Breast epithelium (tissue), 4 donors: Measurements from ENCODE around the gene CARD10. TPM values are rescaled to one million over a fixed set of nuclear protein-coding genes. Genes with fewer than 3 reads are reported as not detected.

ENCODE experiments used
- DNase-seq, 2 donors: peaks; one replicate each; pipeline ENCODE4 v3.0.0-alpha.2; 2019; ENCODE audit warnings: low spot score in 2 of 2
- H3K27ac ChIP-seq, 2 donors: fragments of 200-600 bp; sonication (generic) in 1 of 2; one replicate each; pipeline ENCODE4 v1.5.1; 2016 to 2019; ENCODE audit warnings: mild to moderate bottlenecking in 1 of 2
- H3K27me3 ChIP-seq, 2 donors: fragments of 200-600 bp; sonication (generic) in 1 of 2; one replicate each; pipeline versions ENCODE4 v1.5.1 to v1.6.0; 2017 to 2019; ENCODE audit warnings: control low read depth in 1 of 2, mild to moderate bottlenecking in 1 of 2
- H3K36me3 ChIP-seq: fragments of 200-600 bp; one replicate; pipeline ENCODE4 v1.5.1; 2019
- H3K4me1 ChIP-seq, 2 donors: fragments of 200-600 bp; sonication (generic); one replicate each; pipeline ENCODE4 v1.5.1; 2016 to 2019; ENCODE audit warnings: control low read depth in 1 of 2
- H3K4me3 ChIP-seq, 3 donors: fragments of 200-600 bp; sonication (generic); 1 replicate in 2 of 3; 2 replicates in 1 of 3; pipeline ENCODE4 v1.5.1; 2016 to 2019; ENCODE audit warnings: mild to moderate bottlenecking in 3 of 3, moderate library complexity in 2 of 3
- H3K9me3 ChIP-seq, 2 donors: fragments of 200-600 bp; sonication (generic) in 1 of 2; one replicate each; pipeline ENCODE4 v1.5.1; 2016 to 2019; ENCODE audit warnings: control low read depth in 1 of 2
- CTCF ChIP-seq, 3 donors: fragments of 450-650 bp; IDR thresholded peaks; one replicate each; pipeline ENCODE4 v1.5.1; 2016 to 2017; ENCODE audit warnings: antibody characterized with exemption in 3 of 3, mild to moderate bottlenecking in 3 of 3, moderate library complexity in 3 of 3
- POLR2A ChIP-seq: fragments of 450-650 bp; IDR thresholded peaks from one replicate; pipeline ENCODE4 v1.6.1; 2016; ENCODE audit warnings: antibody characterized with exemption, mild to moderate bottlenecking, moderate library complexity
- POLR2AphosphoS5 ChIP-seq, 3 donors: sonication (generic); formaldehyde crosslinking; IDR thresholded peaks; one replicate each; pipeline ENCODE4 v1.6.1; 2017; ENCODE audit warnings: antibody characterized with exemption in 3 of 3
- intact Hi-C: fragments of 100-400 bp; cut with DNase I; formaldehyde crosslinking; loops from one replicate; pipeline ENCODE4 v1.15.1; 2023; ENCODE audit warnings: low total_unique reads
- total RNA-seq, 3 donors: library from RNA; depleted of rRNA; stranded (reverse); fragments of >200 nt; gene quantifications; one replicate each; pipeline ENCODE4 v1.1.0, GENCODE V29; 2016

CARD10 gene
- total RNA-seq, 3 donors from 2014 or later: 2.9 to 12.1 (median 10.2) TPM

GRCh38 chr22:37493979-37494378, 25.2 kb downstream of the CARD10 start:
- intact Hi-C loops: no loop called here
- Histone ChIP-seq H3K36me3 (no peaks in the 10 kb centered on the region), H3K27me3 (no peaks in the 10 kb centered on the region)

GRCh38 chr22:37492428-37493344, 26.5 kb downstream of the CARD10 start:
- Histone ChIP-seq H3K27me3 (no peaks in the 10 kb centered on the region), H3K4me3 (no peak overlapping the region), H3K4me1 (no peaks in the 10 kb centered on the region), H3K36me3 (no peaks in the 10 kb centered on the region), H3K27ac (no peak overlapping the region), H3K9me3 (no peaks in the 10 kb centered on the region)
- intact Hi-C loops: no loop called here
- DNase-seq: no peak
- TF ChIP-seq CTCF (IDR thresholded peaks at IDR 0.05): no peak
- TF ChIP-seq POLR2A: no peak
- no peak for TF ChIP-seq POLR2AphosphoS5 (IDR thresholded peaks at IDR 0.05)

More at GRCh38 chr22:37493979-37494378, 25.2 kb downstream of the CARD10 start:
- TF ChIP-seq POLR2A (no peak), CTCF (IDR thresholded peaks at IDR 0.05) (no peak), POLR2AphosphoS5 (IDR thresholded peaks at IDR 0.05) (no peak)
- DNase-seq: no peak
- Histone ChIP-seq H3K4me3 (no peak overlapping the region), H3K27ac (no peak overlapping the region), H3K4me1 (no peaks in the 10 kb centered on the region), H3K9me3 (no peaks in the 10 kb centered on the region)

GRCh38 chr22:37491559-37492427, 27.4 kb downstream of the CARD10 start:
- Histone ChIP-seq H3K4me3 (no peak overlapping the region), H3K27me3 (no peaks in the 10 kb centered on the region), H3K36me3 (no peaks in the 10 kb centered on the region), H3K27ac (no peak overlapping the region), H3K4me1 (no peaks in the 10 kb centered on the region), H3K9me3 (no peaks in the 10 kb centered on the region)
- DNase-seq: no peak
- TF ChIP-seq CTCF (IDR thresholded peaks at IDR 0.05) (no peak), POLR2AphosphoS5 (IDR thresholded peaks at IDR 0.05) (no peak), POLR2A (no peak)
- intact Hi-C loops: no loop called here

GRCh38 chr22:37491106-37491505, 28.1 kb downstream of the CARD10 start:
- intact Hi-C loops: no loop called here
- Histone ChIP-seq H3K27ac (no peak overlapping the region), H3K36me3 (no peaks in the 10 kb centered on the region), H3K4me3 (no peak overlapping the region), H3K27me3 (no peaks in the 10 kb centered on the region), H3K9me3 (no peaks in the 10 kb centered on the region), H3K4me1 (peaks cover 0 to 3% of the 10 kb centered on the region in 2 donors)
- no peak for DNase-seq
- TF ChIP-seq CTCF (IDR thresholded peaks at IDR 0.05): no peak
- TF ChIP-seq POLR2A: no peak
- no peak for TF ChIP-seq POLR2AphosphoS5 (IDR thresholded peaks at IDR 0.05)
